Parathyroid adenoma (tissue), 2 donors: Measurements from ENCODE around the gene SLC25A15.

Experiments used
- H2AFZ ChIP-seq: fragments of 300-600 bp; sonication (generic); one replicate; pipeline ENCODE4 v1.7.0; 2017; ENCODE audit warnings: antibody characterized with exemption, mild to moderate bottlenecking
- H3K27ac ChIP-seq: fragments of 300-600 bp; sonication (generic); one replicate; pipeline ENCODE4 v1.7.0; 2017
- H3K27me3 ChIP-seq: fragments of 300-600 bp; sonication (generic); one replicate; pipeline ENCODE4 v1.7.0; 2017; ENCODE audit warnings: low read length; ENCODE audit not compliant: control insufficient read depth, insufficient read depth
- H3K36me3 ChIP-seq: fragments of 300-600 bp; sonication (generic); one replicate; pipeline ENCODE4 v1.7.0; 2017; ENCODE audit warnings: low read length; ENCODE audit not compliant: control insufficient read depth, insufficient read depth
- H3K4me1 ChIP-seq: fragments of 300-600 bp; sonication (generic); one replicate; pipeline ENCODE4 v1.7.0; 2017; ENCODE audit warnings: control low read depth
- H3K4me2 ChIP-seq: fragments of 300-600 bp; sonication (generic); one replicate; pipeline ENCODE4 v1.7.0; 2017; ENCODE audit warnings: low read length
- H3K4me3 ChIP-seq: fragments of 300-600 bp; sonication (generic); one replicate; pipeline ENCODE4 v1.7.0; 2017; ENCODE audit warnings: low read depth, low read length
- H3K79me2 ChIP-seq: fragments of 300-600 bp; sonication (generic); one replicate; pipeline ENCODE4 v1.7.0; 2017; ENCODE audit warnings: control low read depth
- H3K9ac ChIP-seq: fragments of 300-600 bp; sonication (generic); one replicate; pipeline ENCODE4 v1.7.0; 2017; ENCODE audit warnings: mild to moderate bottlenecking
- H3K9me3 ChIP-seq: fragments of 300-600 bp; sonication (generic); one replicate; pipeline ENCODE4 v1.7.0; 2017; ENCODE audit warnings: low read length; ENCODE audit not compliant: control insufficient read depth
- TF ChIP-seq, protein P1 (sequence below): fragments of 300-600 bp; sonication (generic); IDR thresholded peaks from one replicate; pipeline ENCODE4 v1.7.0; 2017; ENCODE audit warnings: antibody characterized with exemption, mild to moderate bottlenecking
- donor health status: primary hyperparathyroidism.

Gene SLC25A15

DNA sequence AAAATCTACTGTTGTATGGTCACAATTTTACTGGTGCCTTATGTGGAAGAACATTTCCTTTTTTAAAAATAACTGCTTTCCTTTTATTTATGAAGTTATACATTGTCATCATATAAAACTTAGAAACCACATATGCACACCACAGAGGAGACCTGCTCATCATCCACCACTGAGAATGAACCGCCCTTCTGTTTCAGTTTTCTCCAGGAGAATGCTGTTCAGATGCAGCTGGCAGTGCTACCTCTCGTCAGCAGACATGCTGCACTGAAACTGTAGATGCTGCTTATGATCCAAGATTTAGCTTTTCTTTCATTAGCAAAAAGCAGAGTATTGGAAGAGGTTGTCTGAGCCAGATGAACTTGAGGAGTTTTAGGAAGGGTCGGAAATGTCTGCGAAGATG, 10.1 kb downstream of the SLC25A15 start:
- no peak overlapping the region for H3K27ac ChIP-seq
- no peaks in the 10 kb centered on the region for H3K36me3 ChIP-seq
- H3K27me3 ChIP-seq: no peaks in the 10 kb centered on the region
- no peaks in the 10 kb centered on the region for H3K79me2 ChIP-seq
- TF ChIP-seq, protein P1, sequence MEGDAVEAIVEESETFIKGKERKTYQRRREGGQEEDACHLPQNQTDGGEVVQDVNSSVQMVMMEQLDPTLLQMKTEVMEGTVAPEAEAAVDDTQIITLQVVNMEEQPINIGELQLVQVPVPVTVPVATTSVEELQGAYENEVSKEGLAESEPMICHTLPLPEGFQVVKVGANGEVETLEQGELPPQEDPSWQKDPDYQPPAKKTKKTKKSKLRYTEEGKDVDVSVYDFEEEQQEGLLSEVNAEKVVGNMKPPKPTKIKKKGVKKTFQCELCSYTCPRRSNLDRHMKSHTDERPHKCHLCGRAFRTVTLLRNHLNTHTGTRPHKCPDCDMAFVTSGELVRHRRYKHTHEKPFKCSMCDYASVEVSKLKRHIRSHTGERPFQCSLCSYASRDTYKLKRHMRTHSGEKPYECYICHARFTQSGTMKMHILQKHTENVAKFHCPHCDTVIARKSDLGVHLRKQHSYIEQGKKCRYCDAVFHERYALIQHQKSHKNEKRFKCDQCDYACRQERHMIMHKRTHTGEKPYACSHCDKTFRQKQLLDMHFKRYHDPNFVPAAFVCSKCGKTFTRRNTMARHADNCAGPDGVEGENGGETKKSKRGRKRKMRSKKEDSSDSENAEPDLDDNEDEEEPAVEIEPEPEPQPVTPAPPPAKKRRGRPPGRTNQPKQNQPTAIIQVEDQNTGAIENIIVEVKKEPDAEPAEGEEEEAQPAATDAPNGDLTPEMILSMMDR: no peak
- H3K4me2 ChIP-seq: no peak overlapping the region
- no peak overlapping the region for H3K4me3 ChIP-seq
- H3K4me1 ChIP-seq: no peaks in the 10 kb centered on the region
- H2AFZ ChIP-seq: no peak overlapping the region
- no peak overlapping the region for H3K9ac ChIP-seq
- H3K9me3 ChIP-seq: no peaks in the 10 kb centered on the region

DNA sequence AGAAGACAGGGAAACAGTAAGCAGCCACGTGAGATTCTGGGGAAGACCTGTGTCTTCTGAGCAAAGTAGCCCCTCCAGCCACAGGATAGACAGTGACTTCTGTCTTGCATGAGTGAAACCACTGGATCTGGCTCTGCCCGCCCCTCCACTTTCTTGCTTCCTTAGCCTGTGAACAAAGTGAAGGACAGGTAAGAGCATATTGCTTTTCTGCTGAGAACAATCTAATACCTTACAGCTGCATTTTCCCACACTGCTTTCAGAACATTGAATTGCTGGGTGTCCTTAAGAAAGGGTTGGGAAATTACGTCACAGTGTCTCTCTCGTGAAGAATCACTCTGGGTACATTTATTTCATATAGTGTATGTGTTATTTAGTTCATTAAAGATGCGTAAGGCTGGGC, 11.1 kb downstream of the SLC25A15 start:
- H3K27me3 ChIP-seq: no peaks in the 10 kb centered on the region
- no peaks in the 10 kb centered on the region for H3K9me3 ChIP-seq
- H3K4me2 ChIP-seq: no peak overlapping the region
- H3K36me3 ChIP-seq: no peaks in the 10 kb centered on the region
- no peaks in the 10 kb centered on the region for H3K4me1 ChIP-seq
- TF ChIP-seq, protein P1: no peak
- H2AFZ ChIP-seq: no peak overlapping the region
- H3K4me3 ChIP-seq: no peak overlapping the region
- no peaks in the 10 kb centered on the region for H3K79me2 ChIP-seq
- H3K27ac ChIP-seq: no peak overlapping the region
- H3K9ac ChIP-seq: no peak overlapping the region

DNA sequence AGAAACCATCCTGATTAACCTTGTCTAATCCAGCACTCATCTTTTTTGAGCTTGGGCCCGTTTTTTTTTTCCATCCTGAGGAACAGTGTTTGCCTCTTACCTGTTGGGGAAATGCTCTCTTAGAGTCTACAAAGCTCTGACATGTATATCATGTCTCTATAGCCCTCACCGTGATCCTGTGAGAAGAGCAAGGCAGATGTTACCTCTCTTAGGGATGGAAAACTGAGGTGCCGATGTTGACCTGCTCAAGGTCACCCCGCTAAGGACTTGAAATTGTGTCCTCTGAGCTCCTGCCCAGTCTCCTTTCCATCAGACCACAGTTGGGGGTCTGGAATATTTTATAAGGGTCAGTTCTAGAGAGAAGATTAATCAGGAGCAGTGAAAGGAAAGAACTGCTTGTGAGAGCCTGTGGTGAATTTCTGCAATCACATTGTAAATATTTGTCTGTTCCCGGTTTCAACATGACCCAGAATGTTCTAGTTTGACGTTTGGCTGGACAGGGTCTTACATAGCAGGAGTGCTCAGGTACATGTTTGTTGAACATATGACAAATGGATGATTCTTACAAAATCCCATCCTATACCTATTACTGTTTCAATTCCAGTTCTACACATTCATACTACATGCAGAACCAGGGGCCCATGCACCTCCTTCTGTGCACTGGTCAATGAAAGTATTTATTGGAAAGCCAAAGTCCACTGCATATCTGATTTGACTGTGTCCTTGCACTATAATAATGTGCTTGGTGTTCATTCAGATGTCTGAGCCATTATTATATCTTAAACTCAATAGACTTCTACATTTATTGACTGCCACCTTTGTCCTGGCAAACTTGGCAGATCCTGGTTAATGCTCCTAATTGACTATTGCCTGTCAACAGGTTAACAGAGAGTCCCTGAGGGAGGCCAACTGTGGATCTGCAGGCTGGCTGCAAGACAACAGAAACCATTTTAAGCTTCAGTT, 12.1 kb downstream of the SLC25A15 start:
- Histone ChIP-seq H3K4me3 (no peak overlapping the region), H3K4me2 (no peak overlapping the region), H3K79me2 (no peaks in the 10 kb centered on the region), H3K9ac (no peak overlapping the region), H3K4me1 (no peaks in the 10 kb centered on the region), H2AFZ (no peak overlapping the region), H3K36me3 (no peaks in the 10 kb centered on the region), H3K27ac (no peak overlapping the region), H3K9me3 (no peaks in the 10 kb centered on the region), H3K27me3 (no peaks in the 10 kb centered on the region)
- TF ChIP-seq, protein P1: no peak

DNA sequence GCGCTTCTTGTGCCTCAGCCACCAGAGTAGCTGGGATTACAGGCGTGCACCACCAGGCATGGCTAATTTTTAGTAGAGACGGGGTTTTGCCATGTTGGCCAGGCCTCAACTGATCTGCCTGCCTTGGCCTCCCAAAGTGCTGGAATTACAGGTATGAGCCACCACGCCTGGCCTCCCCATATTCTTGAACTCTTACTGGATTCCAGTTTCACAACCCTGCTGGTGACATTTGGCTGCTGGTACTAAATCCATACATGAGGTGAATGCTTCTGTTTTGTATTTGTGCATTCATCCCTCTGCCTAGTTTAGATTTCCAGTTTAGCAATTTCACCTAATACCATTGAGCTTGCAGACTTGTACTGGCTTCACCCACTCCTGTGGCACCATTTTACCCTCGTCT, 13.9 kb downstream of the SLC25A15 start:
- Histone ChIP-seq H3K9ac (no peak overlapping the region), H3K36me3 (no peaks in the 10 kb centered on the region), H3K27me3 (no peaks in the 10 kb centered on the region), H3K27ac (no peak overlapping the region), H3K79me2 (no peaks in the 10 kb centered on the region), H3K4me2 (no peak overlapping the region), H3K4me3 (no peak overlapping the region), H2AFZ (no peak overlapping the region), H3K9me3 (no peaks in the 10 kb centered on the region), H3K4me1 (no peaks in the 10 kb centered on the region)
- TF ChIP-seq, protein P1: no peak

DNA sequence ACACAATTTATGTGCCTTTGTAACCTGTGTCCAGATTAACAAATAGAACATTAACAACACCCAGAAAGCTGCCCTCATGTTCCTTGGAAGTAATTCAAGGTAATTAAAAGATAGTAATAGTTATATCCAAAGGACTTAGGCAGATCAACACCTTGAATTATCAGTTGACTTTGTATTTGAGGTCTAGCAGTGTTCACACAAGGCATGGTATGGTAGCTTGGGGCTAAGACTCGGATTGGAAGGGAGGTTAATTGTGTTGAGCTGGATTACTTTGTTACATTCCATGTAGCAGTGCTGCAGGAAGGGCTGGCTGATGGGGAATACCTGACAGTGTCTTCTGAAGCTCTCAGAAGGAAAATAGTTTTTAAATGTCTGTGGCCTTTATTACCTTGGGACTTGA, 16.8 kb downstream of the SLC25A15 start:
- Histone ChIP-seq H3K79me2 (no peaks in the 10 kb centered on the region), H3K36me3 (no peaks in the 10 kb centered on the region), H3K4me2 (no peak overlapping the region), H3K9me3 (no peaks in the 10 kb centered on the region), H3K9ac (no peak overlapping the region), H3K27me3 (no peaks in the 10 kb centered on the region), H3K4me1 (no peaks in the 10 kb centered on the region), H3K27ac (no peak overlapping the region), H3K4me3 (no peak overlapping the region), H2AFZ (no peak overlapping the region)
- TF ChIP-seq, protein P1: no peak
